Esophagus squamous epithelium (tissue), 5 donors: Measurements from ENCODE around the gene CHN2. TPM values are rescaled to one million over a fixed set of nuclear protein-coding genes. Genes with fewer than 3 reads are reported as not detected.
"Not testable (repeated sequence)": the region's sequence is repeated elsewhere in the genome, so short reads cannot be mapped to it uniquely, and the experiment has no call there.

Experiments
- DNase-seq: peaks from one replicate; lab custom pipeline; 2025; lab: John Stamatoyannopoulos, UW
- H3K27ac ChIP-seq, 4 donors: fragments of 200-600 bp; sonication (generic); one replicate each; pipeline ENCODE4 v1.5.1; 2016 to 2019; ENCODE audit warnings: mild to moderate bottlenecking in 1 of 4
- H3K27me3 ChIP-seq, 4 donors: fragments of 200-600 bp; sonication (generic); 1 replicate in 3 of 4; 2 replicates in 1 of 4; pipeline versions ENCODE4 v1.5.1 to v1.6.0; 2017 to 2021; ENCODE audit warnings: antibody characterized with exemption in 1 of 4
- H3K36me3 ChIP-seq, 3 donors: fragments of 200-600 bp; sonication (generic); one replicate each; pipeline ENCODE4 v1.5.1; 2016 to 2019
- H3K4me1 ChIP-seq, 3 donors: fragments of 200-600 bp; sonication (generic); one replicate each; pipeline ENCODE4 v1.5.1; 2017 to 2019
- H3K4me3 ChIP-seq, 4 donors: fragments of 200-600 bp; sonication (generic); 1 replicate in 3 of 4; 2 replicates in 1 of 4; pipeline ENCODE4 v1.5.1; 2016 to 2019; ENCODE audit warnings: mild to moderate bottlenecking in 2 of 4, moderate library complexity in 1 of 4
- H3K9me3 ChIP-seq, 3 donors: fragments of 200-600 bp; sonication (generic); one replicate each; pipeline ENCODE4 v1.5.1; 2016 to 2019
- CTCF ChIP-seq, 6 experiments: fragments of 450-650 bp in 4 of 6; fragments of 200-600 bp in 2 of 6; sonication (generic) in 2 of 6; IDR thresholded peaks; one replicate each; pipeline ENCODE4 v1.5.1; 2016 to 2019; ENCODE audit warnings: antibody characterized with exemption in 6 of 6, mild to moderate bottlenecking in 4 of 6, moderate library complexity in 4 of 6
- POLR2A ChIP-seq, 4 donors: fragments of 450-650 bp; IDR thresholded peaks; one replicate each; pipeline ENCODE4 v1.6.1; 2017; ENCODE audit warnings: antibody characterized with exemption in 4 of 4, mild to moderate bottlenecking in 4 of 4, moderate library complexity in 3 of 4
- WGBS, 2 donors: methylation state at CpG; one replicate each; pipeline ENCODE4 v1.1.5; 2018; 5-methylcytosine and 5-hydroxymethylcytosine counted together
- intact Hi-C: fragments of 100-400 bp; cut with DNase I; formaldehyde crosslinking; loops from one replicate; pipeline ENCODE4 v1.15.0; 2022
- total RNA-seq, 4 donors: library from RNA; depleted of rRNA; stranded (reverse); fragments of >200 nt; gene quantifications; one replicate each; pipeline ENCODE4 v1.1.0, GENCODE V29; 2016
- donor health status: DM: yes; HTN: yes; CAD: no.

CHN2 gene
- total RNA-seq, 4 donors from 2014 or later, result 0.08 to 8.6 (median 1.7) TPM

DNA sequence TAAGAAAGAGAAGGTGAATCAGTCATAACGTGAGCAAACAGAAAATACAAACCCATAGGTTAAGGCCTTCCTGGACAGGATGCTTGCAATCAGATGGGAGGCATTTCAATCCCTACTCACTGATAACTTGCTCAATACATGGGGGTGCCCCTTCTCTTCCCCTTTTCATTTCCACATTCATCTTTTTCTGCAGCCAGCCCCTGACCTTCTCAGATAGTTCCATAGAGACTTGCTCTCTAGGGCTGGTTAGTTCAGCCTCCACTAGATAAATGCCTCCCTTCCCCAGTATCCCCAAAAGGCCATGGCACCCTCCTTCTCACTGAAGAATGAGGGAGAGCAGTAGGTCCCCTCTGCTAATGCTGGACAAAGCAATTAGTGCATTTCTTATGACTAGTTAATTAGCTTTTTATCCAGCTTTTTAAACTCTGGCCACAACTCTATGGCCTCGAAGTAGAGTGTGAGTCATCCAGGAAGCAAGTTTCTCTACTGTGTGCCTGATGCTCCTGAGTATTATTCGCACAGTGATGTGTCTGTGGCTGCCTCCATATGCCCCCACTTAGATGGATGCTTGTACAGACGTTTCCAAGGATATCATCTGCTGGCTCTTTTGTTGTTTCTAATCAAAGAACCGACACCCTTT, 12.7 kb downstream of the CHN2 start:
- Histone ChIP-seq H3K27me3 (no peaks in the 10 kb centered on the region), H3K36me3 (no peaks in the 10 kb centered on the region), H3K9me3 (no peaks in the 10 kb centered on the region), H3K4me1 (no peaks in the 10 kb centered on the region), H3K4me3 (no peak overlapping the region), H3K27ac (no peak overlapping the region)
- 36 to 46% methylated on average over 4 to 5 of the region's 5 CpGs for WGBS, 2 donors
- intact Hi-C loops, result no loop called here
- TF ChIP-seq CTCF (IDR thresholded peaks at IDR 0.05), result no peak
- TF ChIP-seq POLR2A (IDR thresholded peaks at IDR 0.05), result no peak
- no peak for DNase-seq

DNA sequence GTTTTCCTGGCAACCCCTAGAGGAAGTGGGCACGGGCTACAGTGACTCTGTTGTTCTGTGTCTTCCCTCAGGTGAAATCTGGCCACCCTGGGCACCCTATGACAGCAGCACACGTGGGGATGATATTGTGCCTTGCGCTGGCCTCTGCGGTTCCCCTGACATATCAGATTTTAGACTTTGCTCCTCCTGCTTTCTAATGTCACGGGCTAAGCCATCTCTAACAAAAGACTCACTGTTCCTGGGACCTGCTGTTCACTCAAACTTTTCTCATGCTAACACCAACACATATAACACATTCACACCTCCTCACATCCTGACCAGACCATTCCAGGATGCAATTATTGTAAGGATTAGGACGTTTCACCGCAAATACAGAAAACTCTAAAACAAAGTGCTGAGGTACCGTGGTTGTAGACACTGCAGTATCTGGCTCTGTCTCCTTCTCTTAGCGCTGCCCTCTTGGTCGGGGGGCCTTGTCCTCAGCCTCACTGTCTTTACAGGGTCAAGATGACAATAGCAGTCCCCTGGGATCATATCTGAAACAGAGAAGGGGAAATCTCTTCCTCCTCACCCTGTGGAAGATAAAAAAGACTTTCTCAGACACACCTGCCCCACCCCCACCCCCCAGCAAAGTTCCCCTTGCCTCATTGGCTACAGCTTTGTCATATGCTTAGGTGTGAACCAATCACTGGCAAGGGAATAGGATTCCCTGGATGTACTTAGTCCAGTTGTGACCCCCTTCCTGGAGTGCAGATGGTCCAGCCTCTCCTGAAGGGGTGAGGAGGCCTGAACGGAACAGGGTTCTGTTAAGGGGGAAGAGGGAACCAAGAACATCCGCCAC, 14.1 kb downstream of the CHN2 start:
- WGBS, 2 donors, result 88 to 92% methylated on average over 10 of the region's 12 CpGs
- intact Hi-C loops, result no loop called here
- H3K36me3 ChIP-seq, result no peaks in the 10 kb centered on the region
- H3K4me1 ChIP-seq, result no peaks in the 10 kb centered on the region
- no peak overlapping the region for H3K27ac ChIP-seq
- DNase-seq, result no peak
- no peaks in the 10 kb centered on the region for H3K27me3 ChIP-seq
- no peak overlapping the region for H3K4me3 ChIP-seq
- TF ChIP-seq CTCF (IDR thresholded peaks at IDR 0.05) (no peak), POLR2A (IDR thresholded peaks at IDR 0.05) (no peak)
- no peaks in the 10 kb centered on the region for H3K9me3 ChIP-seq

DNA sequence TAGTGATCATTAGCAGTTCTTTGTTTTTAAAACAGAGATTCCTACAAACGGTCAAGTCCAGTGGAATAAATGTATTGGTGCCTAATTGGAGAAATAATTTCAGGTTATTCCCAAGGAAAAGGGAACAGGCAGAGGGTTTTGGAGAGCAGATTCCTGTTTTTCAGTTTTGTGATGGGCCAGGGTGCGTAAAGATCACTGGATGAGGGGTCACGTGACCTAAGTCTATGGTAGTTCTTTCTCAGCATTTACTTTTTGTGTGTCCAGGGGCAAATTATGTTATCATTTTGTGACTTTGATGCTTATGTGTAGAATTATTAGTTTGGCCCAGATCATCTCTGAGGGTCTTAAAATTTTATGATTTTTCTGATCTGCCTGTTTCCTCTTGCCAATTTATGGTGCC, 15.2 kb downstream of the CHN2 start:
- no peak for TF ChIP-seq POLR2A (IDR thresholded peaks at IDR 0.05)
- no peak for TF ChIP-seq CTCF (IDR thresholded peaks at IDR 0.05)

GRCh38 chr7:29212736-29213135, 18.2 kb downstream of the CHN2 start:
- not testable (repeated sequence) for H3K27me3 ChIP-seq, H3K27ac ChIP-seq
- WGBS, 2 donors, result 78 to 89% methylated on average over 2 of the region's 2 CpGs

More for the DNA sequence above, 15.2 kb downstream of the CHN2 start:
- DNase-seq, result no peak
- no peaks in the 10 kb centered on the region for H3K36me3 ChIP-seq
- H3K4me3 ChIP-seq, result no peak overlapping the region
- no peak overlapping the region for H3K27ac ChIP-seq
- H3K27me3 ChIP-seq, result no peaks in the 10 kb centered on the region
- no peaks in the 10 kb centered on the region for H3K4me1 ChIP-seq
- H3K9me3 ChIP-seq, result no peaks in the 10 kb centered on the region
- intact Hi-C loops, result no loop called here
- 83 to 88% methylated on average over 3 of the region's 3 CpGs for WGBS, 2 donors

GRCh38 chr7:29214056-29214455, 19.5 kb downstream of the CHN2 start:
- 72 to 82% methylated on average over 5 of the region's 5 CpGs for WGBS, 2 donors
- TF ChIP-seq CTCF (IDR thresholded peaks at IDR 0.05) (no peak), POLR2A (IDR thresholded peaks at IDR 0.05) (no peak)
- Histone ChIP-seq H3K4me1 (peaks cover 0 to 5% (median 0%) of the 10 kb centered on the region in 3 donors), H3K9me3 (no peaks in the 10 kb centered on the region), H3K27me3 (no peaks in the 10 kb centered on the region), H3K4me3 (no peak overlapping the region), H3K36me3 (no peaks in the 10 kb centered on the region), H3K27ac (no peak overlapping the region)
- intact Hi-C loops, result no loop called here
- DNase-seq, result no peak

More at GRCh38 chr7:29212736-29213135, 18.2 kb downstream of the CHN2 start:
- DNase-seq, H3K4me3 ChIP-seq, H3K9me3 ChIP-seq, intact Hi-C loops, H3K36me3 ChIP-seq, H3K4me1 ChIP-seq: not testable (repeated sequence)
